AG20443 (cell line): Measurements from ENCODE around the gene UBE2J2.

Source experiments
- DNase-seq: peaks from one replicate; pipeline ENCODE4 v3.0.0; 2012; ENCODE audit warnings: low spot score, mixed read lengths

Gene UBE2J2

DNA sequence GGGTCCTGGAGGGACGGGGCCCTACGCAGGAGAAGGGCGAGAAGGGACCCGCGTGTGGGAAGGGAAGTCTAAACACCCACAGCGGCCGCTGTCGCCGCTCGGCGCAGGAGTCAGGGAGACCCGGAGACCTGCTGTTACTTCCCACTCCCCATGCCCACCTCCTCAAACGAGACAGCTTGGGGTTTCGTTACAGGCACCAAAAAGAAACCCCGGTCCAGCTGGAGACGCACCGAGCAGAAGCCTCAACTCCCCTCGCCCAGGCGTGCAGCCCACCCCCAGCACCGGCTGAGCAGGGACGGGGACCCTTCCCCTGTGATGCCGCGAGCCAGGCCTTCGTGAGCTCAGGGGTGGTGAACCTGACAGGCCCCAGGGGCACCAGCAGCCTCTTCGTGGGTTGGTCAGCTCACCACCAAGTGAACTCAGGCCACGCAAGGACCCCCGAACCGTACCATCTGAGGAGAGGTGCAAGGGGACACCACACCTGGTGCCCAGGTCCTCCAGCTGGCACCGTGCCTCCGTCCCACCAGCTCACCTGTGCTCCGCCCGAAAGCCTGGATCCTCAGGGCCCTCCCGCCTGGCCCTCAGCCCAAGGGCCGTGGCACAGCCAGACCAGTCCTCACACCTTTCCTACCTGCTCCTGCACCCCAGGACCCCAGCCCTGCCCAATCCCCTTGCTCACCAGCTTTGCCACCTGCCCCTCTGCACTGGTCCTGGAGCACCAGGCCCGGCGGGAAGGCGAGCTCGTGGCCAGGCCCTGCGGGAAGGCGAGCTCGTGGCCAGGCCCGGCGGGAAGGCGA, 46.9 kb downstream of the UBE2J2 start:
- no peak for DNase-seq

DNA sequence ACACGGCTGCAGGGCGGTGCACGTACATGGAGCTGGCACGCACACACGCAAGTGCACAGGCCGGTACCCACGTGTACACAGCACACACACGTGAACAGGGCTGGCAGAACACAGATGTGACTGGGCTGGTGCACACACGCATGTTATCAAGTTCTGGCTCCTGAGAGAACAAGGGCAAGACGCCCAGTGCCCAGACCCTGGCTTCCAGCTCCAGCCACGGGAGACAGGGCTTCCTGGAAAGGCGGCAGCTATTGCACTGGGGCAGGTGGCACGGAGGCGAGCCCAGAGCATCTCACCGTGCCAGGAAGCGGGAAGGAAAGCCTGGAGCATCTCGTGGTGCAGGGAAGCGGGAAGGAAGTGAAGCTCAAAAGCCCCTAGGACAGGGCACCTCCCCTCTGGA, 47.7 kb downstream of the UBE2J2 start:
- no peak for DNase-seq

DNA sequence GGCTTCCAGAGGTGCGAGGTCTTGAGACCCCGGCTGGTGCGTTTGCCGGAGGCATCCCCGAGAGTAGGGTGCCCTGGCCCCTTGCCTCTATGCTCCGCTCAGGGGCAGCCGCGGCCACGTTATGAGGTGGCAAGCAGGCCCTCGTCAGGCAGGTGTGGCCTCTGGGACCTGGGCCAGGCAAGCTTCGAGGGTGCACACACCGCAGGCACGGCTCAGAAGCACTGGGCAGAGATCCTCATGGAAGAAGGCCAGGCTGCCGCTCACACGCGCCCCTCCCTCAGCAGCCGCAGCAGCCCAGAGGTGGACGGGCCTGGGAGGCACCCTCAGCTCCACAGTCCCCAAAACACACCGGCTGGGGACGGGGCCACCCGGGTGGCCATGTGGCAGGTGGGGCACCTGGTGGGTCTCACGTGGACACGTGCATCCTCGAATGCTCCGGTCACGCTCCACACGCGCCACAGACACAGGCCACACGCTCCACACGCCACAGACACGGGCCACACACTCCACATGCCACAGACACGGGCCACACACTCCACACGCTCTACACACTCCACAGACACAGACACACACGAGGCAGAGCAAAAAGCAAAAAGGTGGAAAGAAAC, 48.3 kb downstream of the UBE2J2 start:
- no peak for DNase-seq

DNA sequence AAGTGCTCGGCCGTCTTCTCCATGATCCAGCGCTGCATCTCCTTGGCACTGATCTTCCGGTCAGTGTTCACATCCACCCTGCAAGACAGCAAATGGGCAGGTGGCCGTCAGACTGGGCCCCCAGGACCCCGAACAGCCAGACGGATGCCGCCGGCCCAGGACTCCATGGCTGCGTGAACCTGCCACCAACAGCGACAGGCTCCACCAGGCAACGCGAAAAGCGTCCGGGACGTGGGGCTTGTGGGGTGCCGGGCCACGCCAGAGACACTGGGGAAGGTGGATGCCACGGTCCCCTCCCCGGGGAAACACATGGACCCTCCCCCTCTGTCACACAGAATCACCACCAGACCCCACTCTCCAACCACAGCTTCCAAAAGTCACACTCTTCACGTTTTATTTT, 49.8 kb downstream of the UBE2J2 start:
- no peak for DNase-seq

DNA sequence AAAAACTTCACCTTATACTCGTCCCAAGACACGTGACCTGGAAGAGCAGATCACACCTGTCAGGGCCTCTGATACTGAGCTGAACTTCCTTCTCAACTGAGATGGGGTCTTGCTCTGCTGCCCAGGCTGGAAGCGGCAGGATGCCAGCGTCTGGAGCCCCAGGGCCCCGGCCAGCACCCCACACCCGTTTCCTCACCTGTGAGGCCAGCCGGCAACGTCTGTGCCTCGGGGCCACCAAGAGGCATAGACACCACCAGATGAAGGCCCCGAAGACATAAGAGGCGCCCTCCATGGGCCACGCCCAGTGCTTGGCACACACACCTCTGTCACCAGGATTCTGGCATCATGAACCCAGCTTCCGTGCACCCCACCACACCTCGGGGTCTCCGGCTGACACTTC, 50.3 kb downstream of the UBE2J2 start:
- DNase-seq: no peak

DNA sequence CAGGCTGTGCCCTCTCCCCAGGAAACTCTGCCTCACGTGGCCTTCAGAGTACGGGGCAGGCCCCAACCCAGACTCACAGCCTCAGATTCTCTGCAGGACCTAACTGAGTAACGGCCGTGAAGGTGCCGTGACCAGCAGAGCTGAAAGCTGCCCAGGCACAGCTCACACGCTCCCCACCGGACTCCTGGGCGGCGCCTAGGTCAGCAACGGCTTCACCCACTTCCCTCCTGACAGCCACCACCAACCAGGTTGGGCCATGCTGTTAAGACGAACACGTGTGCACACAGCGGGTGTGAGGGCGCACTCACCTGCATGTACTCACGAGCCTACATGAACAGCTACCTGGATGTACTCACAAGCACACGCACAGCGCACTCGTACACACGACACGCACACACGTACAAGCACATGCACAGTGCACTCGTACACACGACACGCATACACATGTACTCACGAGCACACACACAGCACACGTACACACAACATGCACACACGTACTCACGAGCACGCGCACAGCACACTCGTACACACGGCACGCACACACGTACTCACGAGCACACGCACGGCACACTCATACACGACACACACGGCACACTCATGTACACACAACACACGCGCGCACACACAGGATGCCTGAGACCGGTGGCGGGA, 51.0 kb downstream of the UBE2J2 start:
- no peak for DNase-seq

DNA sequence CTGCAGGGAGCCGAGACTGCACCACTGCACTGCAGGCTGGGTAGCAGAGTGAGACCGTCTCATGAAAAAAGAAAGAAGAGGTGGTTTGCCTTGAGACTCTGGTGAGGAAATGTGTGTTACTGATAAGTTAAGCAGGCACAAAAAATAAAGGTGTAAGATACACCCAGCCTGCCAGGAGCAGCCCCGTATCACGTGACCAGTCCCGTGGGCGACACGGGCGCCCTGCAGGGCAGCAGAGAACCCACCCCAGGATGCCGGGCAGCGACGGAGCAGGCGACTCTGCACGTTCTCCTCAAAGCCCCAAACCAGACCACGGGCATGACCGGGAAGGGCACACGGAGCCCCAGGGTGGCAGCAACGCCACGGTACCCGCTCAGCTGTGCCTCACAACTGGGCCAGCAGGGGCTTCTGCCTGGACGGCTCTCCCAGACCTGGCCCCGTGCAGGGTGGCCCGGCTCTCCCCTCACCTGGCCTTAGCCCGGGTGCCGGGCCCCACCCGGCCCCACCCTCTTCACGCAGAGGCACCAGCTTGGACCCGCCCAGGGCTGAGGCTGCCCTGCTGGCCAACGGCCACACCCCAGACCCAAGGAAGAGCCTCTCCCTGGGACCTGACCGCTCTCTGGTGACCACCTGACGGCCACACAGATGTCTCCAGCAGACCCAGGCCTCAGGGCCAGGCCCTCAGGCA, 51.6 kb downstream of the UBE2J2 start:
- no peak for DNase-seq

DNA sequence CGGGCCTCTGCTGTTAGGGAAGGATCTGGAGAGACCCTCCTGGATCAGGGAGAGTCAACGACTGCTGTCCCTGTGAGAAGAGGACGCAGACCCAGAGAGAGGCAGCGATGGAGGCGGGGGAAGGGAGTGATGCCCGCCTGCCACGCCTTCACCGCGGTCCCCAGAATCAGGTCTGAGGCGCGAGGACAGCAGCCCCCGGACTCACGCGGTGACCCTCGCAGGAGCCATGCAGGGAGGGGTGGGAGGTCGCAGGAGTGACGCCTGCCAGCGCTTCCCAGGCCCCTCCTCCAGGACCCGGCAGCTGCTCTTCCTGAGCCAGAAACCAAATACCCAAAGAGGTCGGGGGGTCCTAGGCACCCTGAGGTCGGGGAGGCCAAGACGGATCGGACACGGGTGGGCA, 53.5 kb downstream of the UBE2J2 start:
- DNase-seq: no peak

DNA sequence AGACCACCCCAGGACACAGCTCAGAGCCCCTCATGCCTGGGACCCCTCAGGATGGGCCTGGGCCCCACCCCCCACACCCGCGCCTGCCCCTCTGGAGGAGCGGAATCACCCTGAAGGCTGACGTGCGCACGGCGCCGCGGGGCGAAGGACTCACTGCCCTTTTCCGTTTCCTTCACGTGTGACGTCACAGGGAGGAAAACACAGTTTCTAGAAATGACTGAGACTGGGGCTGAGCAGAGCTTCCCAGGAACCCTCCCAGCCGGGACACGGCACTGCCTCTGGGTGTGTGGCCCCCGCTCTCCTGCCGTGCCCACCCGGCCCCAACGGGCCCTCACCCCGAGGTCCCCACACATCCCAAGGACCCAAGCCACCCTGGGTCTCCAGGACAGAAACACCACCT, 54.3 kb downstream of the UBE2J2 start:
- DNase-seq: no peak

DNA sequence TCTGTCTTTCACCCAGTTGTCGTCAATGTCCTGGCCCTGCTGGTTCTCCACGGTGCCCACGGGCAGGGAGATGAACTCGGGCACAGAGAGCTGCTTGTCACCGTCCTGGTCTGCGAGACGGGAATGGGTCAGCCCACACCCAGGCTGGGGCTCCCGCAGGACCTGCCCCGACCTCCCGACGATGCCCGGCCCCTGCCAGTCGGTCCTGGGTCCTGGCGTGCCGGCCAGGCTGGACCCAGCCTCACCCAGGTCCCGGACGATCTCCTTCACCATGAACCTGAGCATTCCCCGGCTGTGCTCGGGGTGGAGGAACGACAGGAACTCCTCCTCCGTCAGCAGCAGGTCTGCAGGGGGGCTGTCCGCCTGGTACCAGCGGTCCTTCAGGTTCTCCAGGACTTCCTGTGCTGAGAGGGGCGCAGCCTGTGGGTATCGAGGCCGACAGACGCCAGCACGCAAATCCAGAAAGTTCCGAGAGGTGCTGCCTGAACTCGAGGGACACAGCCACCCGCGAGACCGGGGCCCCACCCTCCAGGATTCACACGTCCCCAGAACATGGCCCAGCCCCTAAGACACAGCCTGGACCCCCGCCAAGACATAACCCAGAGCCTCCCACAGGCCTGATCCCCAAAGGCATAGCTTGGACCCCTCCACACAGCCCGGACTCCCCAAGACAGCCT, 55.0 kb downstream of the UBE2J2 start:
- no peak for DNase-seq

DNA sequence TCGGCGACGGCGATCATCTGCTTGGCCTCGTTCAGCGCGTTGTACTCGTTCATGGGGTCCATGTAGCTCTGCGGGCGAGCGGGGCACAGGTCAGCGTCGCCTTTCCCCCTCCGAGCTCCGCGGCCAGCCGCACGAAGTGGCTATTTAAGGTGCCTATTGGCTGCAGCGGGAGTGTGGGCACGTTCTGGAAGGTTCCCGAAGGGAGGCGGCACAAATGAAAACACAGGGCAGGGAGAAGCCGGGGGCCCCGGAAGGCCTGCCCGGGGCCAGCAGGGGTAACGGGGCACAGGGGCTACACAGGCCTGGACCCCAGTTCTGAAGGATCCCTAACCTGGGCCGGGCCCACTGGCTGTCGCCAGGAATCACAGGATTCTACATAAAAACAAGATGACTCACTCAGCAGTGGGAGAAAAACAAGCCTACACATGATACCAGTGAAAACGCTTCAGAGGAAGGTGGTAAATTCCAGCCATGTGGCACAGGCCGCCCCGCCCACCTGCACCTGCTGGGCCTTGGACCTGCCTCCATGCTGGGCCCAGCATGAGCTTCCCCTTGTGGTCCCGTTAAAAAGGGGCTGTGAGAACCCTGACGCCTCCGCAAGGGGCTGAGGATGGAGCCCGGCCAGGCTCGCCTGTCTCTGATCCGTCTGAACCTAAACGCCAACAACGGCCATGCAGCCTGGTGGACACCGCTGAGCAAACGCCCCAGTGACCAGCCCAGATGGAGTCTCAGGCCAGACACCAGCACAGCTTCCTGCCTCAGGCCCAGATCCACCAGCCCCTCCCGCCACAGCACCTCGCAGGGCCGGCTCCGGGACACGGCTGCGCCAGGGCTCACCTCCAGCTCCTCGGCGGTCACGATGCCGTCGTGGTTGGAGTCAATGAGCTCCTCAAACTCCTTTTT, 55.8 kb downstream of the UBE2J2 start:
- DNase-seq: no peak

DNA sequence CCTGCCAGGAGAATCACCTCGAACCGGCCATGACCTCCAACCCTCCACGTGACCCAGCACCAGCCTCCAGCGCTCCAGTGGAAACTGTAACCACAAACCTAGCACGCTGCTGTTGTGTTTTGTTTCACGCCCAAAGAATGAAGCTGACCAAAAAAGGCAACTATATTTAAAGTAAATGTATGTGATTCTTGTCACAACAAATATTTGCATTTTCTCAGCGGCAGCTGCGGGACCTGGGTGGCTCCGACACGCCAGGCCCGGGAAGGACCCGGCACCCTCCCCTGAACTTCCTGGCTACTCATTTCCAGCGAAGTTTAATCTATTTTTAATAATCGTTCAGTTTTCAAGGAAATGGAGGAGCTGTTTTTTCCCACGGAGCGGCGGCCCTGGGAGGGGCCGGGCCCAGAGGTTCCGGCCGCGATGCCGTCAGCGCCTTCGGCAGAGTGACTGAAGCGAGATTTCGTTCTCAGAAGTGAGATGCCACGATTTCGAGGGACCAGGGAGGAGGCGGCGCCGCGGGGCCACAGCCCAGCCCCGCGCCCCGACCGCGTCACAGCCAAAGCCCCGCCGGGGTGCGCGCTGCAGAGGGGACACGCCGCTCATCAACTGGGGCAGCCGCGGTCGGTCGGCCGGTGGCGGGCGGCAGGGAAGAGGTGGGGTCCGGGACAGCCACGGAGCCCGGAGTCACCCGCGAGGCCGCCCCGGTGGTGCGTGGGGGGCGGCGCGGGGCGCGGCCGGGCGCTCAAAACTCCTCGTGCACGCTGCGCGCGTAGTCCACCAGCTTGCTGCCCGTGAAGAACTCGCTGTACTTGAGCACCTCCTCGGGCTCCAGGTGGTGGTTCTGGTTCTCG, 56.7 kb downstream of the UBE2J2 start:
- no peak for DNase-seq

DNA sequence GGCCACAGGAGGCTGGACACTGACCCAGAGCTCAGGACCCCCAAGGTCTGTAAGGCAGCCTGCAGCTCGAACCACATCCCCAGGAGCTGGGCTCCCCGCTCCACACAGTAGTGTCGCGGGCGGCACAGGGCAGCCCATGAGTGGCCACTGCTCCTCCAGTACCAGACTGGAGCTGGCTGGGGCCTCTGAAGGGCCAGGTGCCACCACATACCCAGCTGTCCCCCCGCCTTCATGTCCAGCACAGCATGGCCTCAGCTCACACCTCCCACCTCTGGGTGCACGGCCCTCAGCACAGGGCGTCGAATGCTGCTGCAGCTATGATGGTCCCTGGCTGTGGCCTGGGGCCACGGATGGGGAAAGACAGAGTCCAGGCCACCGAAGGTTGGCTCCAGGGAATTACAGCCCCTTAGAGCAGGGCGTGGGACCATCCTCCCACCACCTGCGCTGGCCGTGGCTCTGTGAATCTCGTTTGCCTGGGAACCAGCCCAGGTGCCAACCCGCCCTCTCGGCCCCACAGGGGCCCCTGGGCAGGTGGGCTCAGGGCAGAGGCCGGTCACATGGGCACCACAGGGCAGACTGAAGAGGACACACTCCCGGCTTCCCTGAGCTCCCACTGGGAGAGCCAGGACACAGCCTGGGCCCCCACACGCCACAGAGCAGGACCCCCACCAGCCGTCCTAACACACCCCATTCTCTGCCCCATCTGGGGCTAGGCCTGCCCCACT, 57.6 kb downstream of the UBE2J2 start:
- no peak for DNase-seq

DNA sequence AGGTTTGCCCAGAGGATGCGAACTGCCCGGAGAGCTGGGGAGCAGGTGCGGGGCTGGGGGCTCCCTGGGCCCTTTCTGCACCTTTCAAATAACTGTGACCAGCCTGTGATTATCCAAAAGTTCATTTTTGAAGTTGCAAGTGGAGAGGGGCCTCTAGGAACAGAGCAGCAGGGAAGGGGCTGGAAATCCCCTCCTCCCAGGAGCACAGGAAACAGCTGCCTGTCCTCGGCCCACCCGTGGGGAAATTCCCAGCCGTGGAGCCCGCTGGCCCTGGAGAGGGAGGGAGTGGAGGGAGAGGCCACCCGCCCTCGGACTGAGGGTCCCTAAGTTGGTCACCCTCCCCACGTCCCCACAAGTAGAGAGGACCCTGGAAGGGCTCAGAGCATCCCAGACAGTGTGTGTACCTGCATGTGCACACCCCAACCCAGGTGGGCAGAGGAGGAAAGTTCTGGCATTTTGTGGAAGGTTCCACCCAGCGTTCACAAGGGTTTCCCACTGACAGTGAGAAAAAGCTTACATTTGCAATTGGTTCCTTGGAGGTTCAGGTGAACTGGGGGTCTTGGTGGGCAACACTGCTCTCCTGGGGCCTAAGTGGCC, 58.5 kb downstream of the UBE2J2 start:
- no peak for DNase-seq

DNA sequence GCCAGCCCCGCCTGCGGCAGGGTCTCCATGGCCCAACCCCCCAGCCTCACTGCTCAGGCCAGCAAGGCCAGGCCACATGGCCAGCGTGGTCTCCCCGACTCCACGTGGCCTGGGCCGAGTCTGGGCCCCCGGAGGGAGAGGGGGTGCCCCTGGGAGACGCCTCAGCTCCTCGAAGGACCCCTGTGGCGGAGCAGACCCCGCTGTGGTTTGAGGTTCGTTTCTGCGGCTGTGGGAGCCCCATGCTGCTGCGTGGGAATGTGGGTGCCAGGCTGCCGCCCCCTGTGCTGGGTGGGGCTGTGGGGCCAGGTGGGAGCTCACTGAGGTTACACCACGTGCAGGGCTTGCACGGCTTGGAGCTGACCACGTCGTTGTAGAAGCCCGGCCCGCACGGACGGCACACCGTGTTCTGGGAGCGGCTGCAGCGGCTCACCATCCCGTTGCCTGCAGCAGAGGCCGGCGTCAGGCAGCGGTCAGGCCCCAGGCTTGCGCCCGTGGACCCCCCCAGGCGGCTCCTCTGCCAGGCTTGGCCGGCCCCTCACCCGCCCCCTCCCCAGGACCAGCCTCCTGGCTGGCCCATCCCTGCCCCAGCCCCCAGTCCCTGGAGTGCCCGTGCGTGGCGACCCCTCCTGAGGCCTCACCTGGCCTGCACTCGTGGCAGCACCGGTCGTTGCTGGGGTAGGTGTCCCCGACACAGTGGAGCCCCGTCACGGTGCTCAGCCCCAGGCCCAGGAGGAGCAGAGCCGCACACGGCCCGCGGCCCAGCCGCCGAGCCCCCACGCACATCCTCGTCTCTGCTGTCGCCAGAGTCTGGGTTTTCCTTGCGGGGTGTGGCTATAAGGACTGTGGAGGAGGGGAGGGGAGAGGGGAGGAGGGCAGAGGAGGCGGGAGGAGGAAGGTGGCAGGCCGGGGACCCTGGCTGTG, 60.0 kb downstream of the UBE2J2 start, which contains the start of gene TNFRSF4:
TSS of gene TNFRSF4 (minus strand) at position 809 of the 921 bp plus-strand sequence. CDS start at position 783, 26 bp downstream.
- DNase-seq: no peak

DNA sequence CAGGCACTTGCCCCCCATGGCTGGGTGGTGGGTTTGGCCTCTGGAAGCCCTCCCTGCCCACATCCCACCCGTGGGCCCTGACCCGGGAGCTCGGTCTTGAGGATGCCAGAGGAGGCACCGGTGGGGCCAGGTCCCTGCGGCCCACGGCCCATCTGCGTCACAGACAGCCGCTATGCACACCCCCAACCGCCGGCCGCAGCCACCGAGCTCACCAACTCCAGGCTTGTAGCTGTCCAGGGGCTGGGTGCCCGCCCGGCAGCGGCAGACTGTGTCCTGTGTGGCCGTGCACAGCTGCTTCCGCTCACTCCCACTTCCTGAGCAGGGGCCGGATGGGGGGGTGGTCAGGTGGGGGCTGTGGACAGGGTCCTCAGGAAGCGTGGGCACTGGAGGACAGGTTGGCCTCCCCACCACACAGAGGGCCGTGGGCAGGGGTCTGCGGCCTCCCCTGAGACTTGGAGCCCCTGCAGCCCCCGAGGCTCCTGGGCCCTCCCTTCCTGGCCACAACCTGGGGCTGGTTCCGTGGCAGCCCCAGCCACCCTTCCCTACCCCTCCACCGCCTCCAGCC, 60.8 kb downstream of the UBE2J2 start:
- no peak for DNase-seq
